Measurements from ENCODE around the gene C1orf105.
"Not testable (repeated sequence)": the region's sequence is repeated elsewhere in the genome, so short reads cannot be mapped to it uniquely, and the experiment has no call there.

GRCh38 chr1:172437183-172437582 is 16.7 kb downstream of the C1orf105 start:
- not testable (repeated sequence) for TF ChIP-seq CTCF (conservative IDR thresholded peaks at IDR 0.05); ZFX (IDR thresholded peaks at IDR 0.05)
